ENCODE data around the gene EVI2B. TPM values are rescaled to one million over a fixed set of nuclear protein-coding genes. Genes with fewer than 3 reads are reported as not detected.

EVI2B gene
- total and polyA plus RNA-seq, 2 donors from 2014 or later: 2.0 to 16.5 TPM

DNA sequence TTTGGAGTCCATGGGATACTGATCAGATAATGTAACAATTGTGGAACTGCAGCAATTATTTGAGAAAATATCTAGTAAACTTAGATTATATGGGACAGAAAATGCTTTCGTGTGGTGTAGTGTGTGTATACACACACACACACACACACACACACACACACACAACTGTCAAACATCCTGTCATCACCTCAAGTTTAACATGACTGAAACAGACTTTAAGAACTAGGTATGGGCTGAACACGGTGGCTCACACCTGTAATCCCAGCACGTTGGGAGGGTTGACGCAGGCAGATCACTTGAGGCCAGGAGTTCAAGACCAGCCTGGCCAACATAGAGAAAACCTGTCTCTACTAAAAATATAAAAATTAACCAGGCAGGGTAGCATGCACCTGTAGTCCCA, 8.1 kb upstream of the EVI2B start:
- no peak overlapping the region for H3K27ac ChIP-seq (ENCODE audit: low read depth in 2 of 2, low read length in 2 of 2)
- H3K4me1 ChIP-seq (ENCODE audit: control insufficient read depth in 2 of 3, insufficient read depth in 2 of 3, low read depth in 1 of 3, low read length in 3 of 3): no peaks in the 10 kb centered on the region
- peaks cover 0 to 12% (median 3%) of the 10 kb centered on the region in 3 donors for H3K36me3 ChIP-seq (ENCODE audit: control insufficient read depth in 2 of 3, insufficient read depth in 3 of 3, low read length in 3 of 3)
- intact Hi-C loops (cut with DNase I): no loop called here
- TF ChIP-seq, protein P1, sequence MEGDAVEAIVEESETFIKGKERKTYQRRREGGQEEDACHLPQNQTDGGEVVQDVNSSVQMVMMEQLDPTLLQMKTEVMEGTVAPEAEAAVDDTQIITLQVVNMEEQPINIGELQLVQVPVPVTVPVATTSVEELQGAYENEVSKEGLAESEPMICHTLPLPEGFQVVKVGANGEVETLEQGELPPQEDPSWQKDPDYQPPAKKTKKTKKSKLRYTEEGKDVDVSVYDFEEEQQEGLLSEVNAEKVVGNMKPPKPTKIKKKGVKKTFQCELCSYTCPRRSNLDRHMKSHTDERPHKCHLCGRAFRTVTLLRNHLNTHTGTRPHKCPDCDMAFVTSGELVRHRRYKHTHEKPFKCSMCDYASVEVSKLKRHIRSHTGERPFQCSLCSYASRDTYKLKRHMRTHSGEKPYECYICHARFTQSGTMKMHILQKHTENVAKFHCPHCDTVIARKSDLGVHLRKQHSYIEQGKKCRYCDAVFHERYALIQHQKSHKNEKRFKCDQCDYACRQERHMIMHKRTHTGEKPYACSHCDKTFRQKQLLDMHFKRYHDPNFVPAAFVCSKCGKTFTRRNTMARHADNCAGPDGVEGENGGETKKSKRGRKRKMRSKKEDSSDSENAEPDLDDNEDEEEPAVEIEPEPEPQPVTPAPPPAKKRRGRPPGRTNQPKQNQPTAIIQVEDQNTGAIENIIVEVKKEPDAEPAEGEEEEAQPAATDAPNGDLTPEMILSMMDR (IDR thresholded peaks at IDR 0.05; ENCODE audit: borderline replicate concordance, extremely low read depth, insufficient read depth): no peak
- H3K9ac ChIP-seq (ENCODE audit: low read length in 3 of 3): no peak overlapping the region
- FAIRE-seq (no peak), DNase-seq (no peak)
- H3K4me3 ChIP-seq (ENCODE audit: low read length in 3 of 3): no peak overlapping the region
- H3K27me3 ChIP-seq (ENCODE audit: control insufficient read depth, insufficient read depth, low read length): no peaks in the 10 kb centered on the region
- H3K9me3 ChIP-seq (ENCODE audit: control insufficient read depth in 2 of 3, insufficient read depth in 1 of 3, low read length in 3 of 3): no peaks in the 10 kb centered on the region

DNA sequence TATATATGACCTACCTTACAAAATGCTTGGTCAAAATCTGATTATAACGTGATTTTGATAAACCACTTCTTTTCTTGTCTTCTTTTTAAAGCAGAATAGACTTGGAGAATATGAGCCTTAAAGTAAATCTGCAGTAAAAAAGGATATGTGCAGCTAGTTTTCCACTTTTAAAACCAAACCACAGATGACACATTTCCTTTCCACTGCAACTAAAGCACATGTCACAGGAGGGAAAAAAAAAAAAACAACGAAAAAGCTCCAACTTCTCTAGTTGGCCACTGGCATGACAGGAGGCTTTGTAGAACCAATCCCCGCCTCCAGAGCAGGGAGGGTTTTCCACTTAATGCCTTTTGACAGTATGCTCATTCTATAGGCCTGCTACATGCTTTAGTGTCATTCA, 7.6 kb upstream of the EVI2B start, which contains the start of gene EVI2A:
Gene EVI2A, minus strand, starts transcription at position 142 of the 400 bp plus-strand sequence. CDS start 2,609 bp downstream, outside the sequence.
- Histone ChIP-seq H3K4me3 (ENCODE audit: low read length in 3 of 3) (peak within 1 kb of the TSS in 1 of 3 donors; percentile 0), H3K27me3 (ENCODE audit: control insufficient read depth, insufficient read depth, low read length) (no peaks in the 10 kb centered on the region), H3K36me3 (ENCODE audit: control insufficient read depth in 2 of 3, insufficient read depth in 3 of 3, low read length in 3 of 3) (peaks cover 0 to 9% (median 3%) of the 10 kb centered on the region in 3 donors), H3K9ac (ENCODE audit: low read length in 3 of 3) (no peak within 1 kb of the TSS), H3K9me3 (ENCODE audit: control insufficient read depth in 2 of 3, insufficient read depth in 1 of 3, low read length in 3 of 3) (no peaks in the 10 kb centered on the region), H3K27ac (ENCODE audit: low read depth in 2 of 2, low read length in 2 of 2) (no peak within 1 kb of the TSS), H3K4me1 (ENCODE audit: control insufficient read depth in 2 of 3, insufficient read depth in 2 of 3, low read depth in 1 of 3, low read length in 3 of 3) (no peaks in the 10 kb centered on the region)
- TF ChIP-seq, protein P1 (IDR thresholded peaks at IDR 0.05; ENCODE audit: borderline replicate concordance, extremely low read depth, insufficient read depth): no peak
- FAIRE-seq (no peak), DNase-seq (peak in 1 of 5 donors; percentile 14)
- intact Hi-C loops (cut with DNase I): no loop called here

DNA sequence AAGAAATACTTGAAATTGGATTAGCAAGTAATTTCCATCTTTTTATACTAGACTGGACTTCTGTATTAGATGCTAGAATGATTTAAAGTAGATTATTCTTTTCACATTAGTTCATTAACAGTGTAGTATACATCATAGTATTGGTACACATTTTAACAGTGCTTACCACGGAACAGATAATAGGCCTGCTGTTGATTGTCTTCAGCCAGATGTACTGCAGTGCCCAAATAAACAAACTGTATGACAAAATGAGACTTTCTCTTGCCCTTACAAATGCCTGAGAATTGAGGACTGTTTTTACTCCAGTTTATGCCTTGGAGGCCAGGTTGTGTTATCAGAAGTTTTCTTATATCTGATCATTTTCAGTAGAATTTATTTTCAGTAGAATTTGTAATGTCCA, 6.9 kb upstream of the EVI2B start:
- no peaks in the 10 kb centered on the region for H3K9me3 ChIP-seq (ENCODE audit: control insufficient read depth in 2 of 3, insufficient read depth in 1 of 3, low read length in 3 of 3)
- no peak for DNase-seq
- peaks cover 0 to 2% (median under 1%) of the 10 kb centered on the region in 3 donors for H3K36me3 ChIP-seq (ENCODE audit: control insufficient read depth in 2 of 3, insufficient read depth in 3 of 3, low read length in 3 of 3)
- peak overlapping the region in 1 of 3 donors; percentile 0 for H3K4me3 ChIP-seq (ENCODE audit: low read length in 3 of 3)
- no peak overlapping the region for H3K9ac ChIP-seq (ENCODE audit: low read length in 3 of 3)
- H3K4me1 ChIP-seq (ENCODE audit: control insufficient read depth in 2 of 3, insufficient read depth in 2 of 3, low read depth in 1 of 3, low read length in 3 of 3): no peaks in the 10 kb centered on the region
- H3K27ac ChIP-seq (ENCODE audit: low read depth in 2 of 2, low read length in 2 of 2): no peak overlapping the region
- FAIRE-seq: no peak
- intact Hi-C loops (cut with DNase I): no loop called here
- no peaks in the 10 kb centered on the region for H3K27me3 ChIP-seq (ENCODE audit: control insufficient read depth, insufficient read depth, low read length)
- TF ChIP-seq, protein P1 (IDR thresholded peaks at IDR 0.05; ENCODE audit: borderline replicate concordance, extremely low read depth, insufficient read depth): no peak

DNA sequence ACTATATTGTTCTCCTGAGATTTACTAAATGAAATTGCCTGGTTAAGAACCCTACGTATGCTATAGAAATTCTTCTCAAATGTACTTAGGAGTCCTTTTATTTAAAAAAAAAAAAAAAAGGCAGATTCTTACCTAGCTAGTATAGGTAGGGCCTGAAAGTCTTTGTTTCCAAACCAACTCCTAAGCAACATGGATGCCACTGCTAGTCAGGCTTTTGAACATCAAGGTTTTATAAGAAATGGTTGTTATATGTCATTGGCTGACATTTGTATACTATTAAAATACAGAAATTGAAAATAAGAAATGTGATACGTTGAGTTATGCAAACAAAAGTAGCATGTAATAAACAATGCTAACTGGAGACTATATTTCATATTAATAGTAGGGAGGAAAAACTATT, 6.4 kb upstream of the EVI2B start:
- Histone ChIP-seq H3K4me3 (ENCODE audit: low read length in 3 of 3) (no peak overlapping the region), H3K9me3 (ENCODE audit: control insufficient read depth in 2 of 3, insufficient read depth in 1 of 3, low read length in 3 of 3) (no peaks in the 10 kb centered on the region), H3K9ac (ENCODE audit: low read length in 3 of 3) (no peak overlapping the region), H3K27me3 (ENCODE audit: control insufficient read depth, insufficient read depth, low read length) (no peaks in the 10 kb centered on the region), H3K4me1 (ENCODE audit: control insufficient read depth in 2 of 3, insufficient read depth in 2 of 3, low read depth in 1 of 3, low read length in 3 of 3) (no peaks in the 10 kb centered on the region), H3K27ac (ENCODE audit: low read depth in 2 of 2, low read length in 2 of 2) (no peak overlapping the region), H3K36me3 (ENCODE audit: control insufficient read depth in 2 of 3, insufficient read depth in 3 of 3, low read length in 3 of 3) (no peaks in the 10 kb centered on the region)
- FAIRE-seq (no peak), DNase-seq (no peak)
- intact Hi-C loops (cut with DNase I): no loop called here
- TF ChIP-seq, protein P1 (IDR thresholded peaks at IDR 0.05; ENCODE audit: borderline replicate concordance, extremely low read depth, insufficient read depth): no peak
